Measurements from ENCODE around the gene XRRA1.

Gene XRRA1

GRCh38 chr11:74936976-74937375, 11.9 kb downstream of the XRRA1 start:
- Mint-ChIP-seq H3K9me3 (no peaks in the 10 kb centered on the region), H3K4me1 (ENCODE audit: low read depth) (peaks cover 3% of the 10 kb centered on the region), H3K4me3 (no peak overlapping the region), H3K27me3 (no peaks in the 10 kb centered on the region), H3K36me3 (ENCODE audit: low read depth) (peaks cover 80% of the 10 kb centered on the region), H3K27ac (no peak overlapping the region)
- intact Hi-C loops (cut with micrococcal nuclease): no loop called here

DNA sequence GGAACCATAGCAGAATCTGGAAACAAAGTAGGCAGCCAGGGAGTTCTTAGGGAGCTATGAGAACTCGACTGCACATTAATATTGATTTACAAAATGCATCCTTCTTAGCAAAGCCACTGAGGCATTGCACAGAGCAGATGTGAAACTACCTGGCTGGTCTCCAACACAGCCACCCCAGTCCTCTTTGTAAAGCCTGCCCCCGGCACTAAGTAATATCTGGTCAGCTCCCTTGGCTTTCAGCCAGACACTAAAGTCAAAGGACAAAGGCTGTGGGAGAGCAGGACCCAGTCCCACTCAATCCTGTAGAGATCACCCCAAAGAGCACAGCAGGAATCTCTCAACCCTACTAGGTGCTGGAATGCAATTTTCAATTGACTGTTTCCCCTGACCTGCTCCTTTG, 12.8 kb downstream of the XRRA1 start:
- no peaks in the 10 kb centered on the region for H3K9me3 Mint-ChIP-seq
- H3K27ac Mint-ChIP-seq: no peak overlapping the region
- intact Hi-C loops (cut with micrococcal nuclease): no loop called here
- no peak overlapping the region for H3K4me3 Mint-ChIP-seq
- peaks cover 71% of the 10 kb centered on the region for H3K36me3 Mint-ChIP-seq (ENCODE audit: low read depth)
- no peaks in the 10 kb centered on the region for H3K4me1 Mint-ChIP-seq (ENCODE audit: low read depth)
- H3K27me3 Mint-ChIP-seq: no peaks in the 10 kb centered on the region

- Mint-ChIP-seq H3K9me3 (no peaks in the 10 kb centered on the region), H3K27me3 (no peaks in the 10 kb centered on the region), H3K4me3 (no peak overlapping the region), H3K4me1 (ENCODE audit: low read depth) (no peaks in the 10 kb centered on the region), H3K27ac (no peak overlapping the region), H3K36me3 (ENCODE audit: low read depth) (peaks cover 63% of the 10 kb centered on the region)
- intact Hi-C loops (cut with micrococcal nuclease): no loop called here
Measured at GRCh38 chr11:74935285-74935684, 13.6 kb downstream of the XRRA1 start.

- Mint-ChIP-seq H3K4me1 (ENCODE audit: low read depth) (no peaks in the 10 kb centered on the region), H3K27ac (no peak overlapping the region), H3K27me3 (no peaks in the 10 kb centered on the region), H3K4me3 (no peak overlapping the region), H3K9me3 (no peaks in the 10 kb centered on the region), H3K36me3 (ENCODE audit: low read depth) (peaks cover 48% of the 10 kb centered on the region)
- intact Hi-C loops (cut with micrococcal nuclease): no loop called here
Measured at GRCh38 chr11:74933765-74934164, 15.1 kb downstream of the XRRA1 start.

DNA sequence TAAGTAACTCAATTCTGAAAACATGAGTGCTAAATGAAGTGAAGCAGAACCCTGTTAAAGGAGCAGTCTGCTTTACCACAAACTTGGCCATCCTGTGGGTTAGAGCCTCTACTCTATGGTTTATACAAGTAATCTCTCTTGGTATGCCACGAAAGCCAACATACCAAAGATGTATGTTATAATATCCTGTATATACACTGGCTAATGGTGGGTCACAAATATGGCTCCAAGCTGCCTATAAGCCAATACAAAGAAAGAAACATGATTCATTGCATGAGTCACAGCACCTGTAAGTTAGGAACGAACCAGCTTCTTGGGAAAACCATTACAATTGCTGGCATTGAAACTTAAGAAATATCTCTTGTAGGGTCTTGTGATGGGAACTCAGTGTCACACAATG, 16.1 kb downstream of the XRRA1 start:
- H3K36me3 Mint-ChIP-seq (ENCODE audit: low read depth): peaks cover 39% of the 10 kb centered on the region
- no peaks in the 10 kb centered on the region for H3K9me3 Mint-ChIP-seq
- no peak overlapping the region for H3K27ac Mint-ChIP-seq
- H3K4me1 Mint-ChIP-seq (ENCODE audit: low read depth): no peaks in the 10 kb centered on the region
- intact Hi-C loops (cut with micrococcal nuclease): no loop called here
- H3K27me3 Mint-ChIP-seq: no peaks in the 10 kb centered on the region
- H3K4me3 Mint-ChIP-seq: no peak overlapping the region

GRCh38 chr11:74932169-74932568, 16.7 kb downstream of the XRRA1 start:
- Mint-ChIP-seq H3K4me1 (ENCODE audit: low read depth) (no peaks in the 10 kb centered on the region), H3K27ac (no peak overlapping the region), H3K36me3 (ENCODE audit: low read depth) (peaks cover 38% of the 10 kb centered on the region), H3K27me3 (no peaks in the 10 kb centered on the region), H3K9me3 (no peaks in the 10 kb centered on the region), H3K4me3 (no peak overlapping the region)
- intact Hi-C loops (cut with micrococcal nuclease): no loop called here

- no peak overlapping the region for H3K4me3 Mint-ChIP-seq
- intact Hi-C loops (cut with micrococcal nuclease): loop anchor here (1.0 to 10.0 kb wide), 3 partner anchors 103 to 319 kb away; no protein-coding TSS in a partner anchor
- H3K27ac Mint-ChIP-seq: no peak overlapping the region
- no peaks in the 10 kb centered on the region for H3K9me3 Mint-ChIP-seq
- no peaks in the 10 kb centered on the region for H3K27me3 Mint-ChIP-seq
- H3K36me3 Mint-ChIP-seq (ENCODE audit: low read depth): peaks cover 18% of the 10 kb centered on the region
- no peaks in the 10 kb centered on the region for H3K4me1 Mint-ChIP-seq (ENCODE audit: low read depth)
Measured at GRCh38 chr11:74929431-74930363, 19.2 kb downstream of the XRRA1 start.

DNA sequence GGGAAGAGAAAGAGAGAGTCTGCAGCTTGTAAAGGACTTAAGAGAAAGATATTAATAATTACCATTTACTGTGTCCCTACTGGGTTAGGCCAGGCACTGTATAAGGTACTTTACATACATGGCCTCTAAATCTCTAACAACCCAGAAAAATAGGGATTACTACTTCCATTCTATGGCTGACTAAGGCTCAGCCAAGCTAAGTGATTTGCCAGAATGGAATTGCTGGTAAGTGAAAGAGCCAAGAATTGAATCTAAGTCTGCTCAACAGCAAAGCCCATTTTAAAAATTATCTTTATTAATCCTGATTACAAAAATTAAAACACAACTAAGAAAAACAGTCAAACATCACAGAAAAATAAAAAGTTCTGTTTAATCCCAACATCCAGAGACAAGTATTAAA, 21.4 kb downstream of the XRRA1 start:
- H3K4me3 Mint-ChIP-seq: no peak overlapping the region
- H3K4me1 Mint-ChIP-seq (ENCODE audit: low read depth): no peaks in the 10 kb centered on the region
- H3K36me3 Mint-ChIP-seq (ENCODE audit: low read depth): peaks cover 5% of the 10 kb centered on the region
- H3K9me3 Mint-ChIP-seq: no peaks in the 10 kb centered on the region
- intact Hi-C loops (cut with micrococcal nuclease): loop anchor here (10.0 kb wide), 1 partner anchor 207 kb away; no protein-coding TSS in a partner anchor
- no peaks in the 10 kb centered on the region for H3K27me3 Mint-ChIP-seq
- H3K27ac Mint-ChIP-seq: no peak overlapping the region

- Mint-ChIP-seq H3K9me3 (no peaks in the 10 kb centered on the region), H3K36me3 (ENCODE audit: low read depth) (peaks cover 3% of the 10 kb centered on the region), H3K4me1 (ENCODE audit: low read depth) (no peaks in the 10 kb centered on the region), H3K27me3 (no peaks in the 10 kb centered on the region), H3K4me3 (no peak overlapping the region), H3K27ac (no peak overlapping the region)
- intact Hi-C loops (cut with micrococcal nuclease): loop anchor here (10.0 kb wide), 1 partner anchor 208 kb away; no protein-coding TSS in a partner anchor
Measured at GRCh38 chr11:74926304-74927030, 22.4 kb downstream of the XRRA1 start.

DNA sequence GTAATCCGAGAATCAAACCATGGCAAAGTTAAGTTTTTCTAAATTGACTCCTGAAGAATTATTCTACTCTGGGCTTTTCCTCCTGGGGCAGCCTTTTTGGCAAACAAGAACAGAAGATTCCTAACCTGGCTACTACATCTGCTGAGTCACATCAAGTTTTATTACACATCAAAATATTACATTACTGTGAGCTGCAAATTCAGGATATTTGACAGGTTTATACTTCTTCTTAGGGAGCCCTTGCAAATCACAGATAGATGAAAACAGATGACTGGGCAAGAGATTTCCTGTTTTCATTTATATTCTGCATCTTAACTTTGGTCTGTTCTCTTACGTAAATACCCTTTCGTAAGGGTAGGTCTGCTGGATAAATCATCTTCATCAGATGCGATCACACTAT, 23.6 kb downstream of the XRRA1 start:
- Mint-ChIP-seq H3K9me3 (no peaks in the 10 kb centered on the region), H3K27ac (no peak overlapping the region), H3K36me3 (ENCODE audit: low read depth) (peaks cover 15% of the 10 kb centered on the region), H3K4me1 (ENCODE audit: low read depth) (no peaks in the 10 kb centered on the region), H3K4me3 (no peak overlapping the region), H3K27me3 (no peaks in the 10 kb centered on the region)
- intact Hi-C loops (cut with micrococcal nuclease): loop anchor here (10.0 kb wide), 1 partner anchor 210 kb away; no protein-coding TSS in a partner anchor

DNA sequence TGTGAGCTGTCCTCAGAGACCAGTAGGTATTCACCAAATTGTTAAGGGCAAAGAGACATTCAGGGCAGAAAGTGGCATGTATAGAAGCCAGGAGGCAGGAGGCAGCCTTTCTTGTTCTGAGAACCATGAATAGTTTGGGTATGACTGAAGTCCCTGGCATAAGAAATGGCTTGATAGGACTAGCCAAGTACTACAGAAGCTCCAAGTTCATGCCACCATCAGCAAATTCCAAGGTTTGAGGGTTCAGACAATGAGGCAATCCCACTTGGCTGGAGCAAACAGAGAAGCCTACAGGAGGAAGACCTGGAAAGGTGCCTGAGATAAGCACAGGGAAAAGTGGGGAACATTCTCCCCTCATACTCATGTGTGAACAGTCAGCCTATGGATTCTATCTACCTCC, 25.8 kb downstream of the XRRA1 start:
- no peak overlapping the region for H3K4me3 Mint-ChIP-seq
- intact Hi-C loops (cut with micrococcal nuclease): loop anchor here (10.0 kb wide), 1 partner anchor 212 kb away; no protein-coding TSS in a partner anchor
- no peak overlapping the region for H3K27ac Mint-ChIP-seq
- H3K36me3 Mint-ChIP-seq (ENCODE audit: low read depth): peaks cover 36% of the 10 kb centered on the region
- no peaks in the 10 kb centered on the region for H3K4me1 Mint-ChIP-seq (ENCODE audit: low read depth)
- no peaks in the 10 kb centered on the region for H3K9me3 Mint-ChIP-seq
- no peaks in the 10 kb centered on the region for H3K27me3 Mint-ChIP-seq

DNA sequence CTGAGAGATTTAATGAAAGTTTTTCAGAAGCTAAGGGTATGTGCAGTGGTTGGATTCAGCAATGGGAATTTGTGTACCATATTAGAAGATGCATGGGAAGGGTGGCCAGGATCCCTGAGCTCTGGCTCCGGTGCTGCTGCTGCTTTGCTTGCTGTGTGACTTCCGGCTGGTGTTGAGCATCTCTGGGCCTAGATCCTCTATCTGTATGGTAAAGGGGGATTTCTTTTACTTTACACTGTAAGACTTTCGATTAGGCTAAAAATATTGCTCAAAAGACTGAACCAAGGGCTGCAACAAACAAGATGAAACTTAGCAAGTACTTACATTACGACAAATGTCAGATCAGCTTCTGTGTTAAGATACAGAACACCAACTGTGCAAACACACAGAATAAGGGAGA, 39.1 kb downstream of the XRRA1 start:
- intact Hi-C loops (cut with micrococcal nuclease): no loop called here
- no peaks in the 10 kb centered on the region for H3K9me3 Mint-ChIP-seq
- no peaks in the 10 kb centered on the region for H3K27me3 Mint-ChIP-seq
- no peak overlapping the region for H3K4me3 Mint-ChIP-seq
- H3K4me1 Mint-ChIP-seq (ENCODE audit: low read depth): no peaks in the 10 kb centered on the region
- H3K36me3 Mint-ChIP-seq (ENCODE audit: low read depth): peaks cover 76% of the 10 kb centered on the region
- H3K27ac Mint-ChIP-seq: no peak overlapping the region

DNA sequence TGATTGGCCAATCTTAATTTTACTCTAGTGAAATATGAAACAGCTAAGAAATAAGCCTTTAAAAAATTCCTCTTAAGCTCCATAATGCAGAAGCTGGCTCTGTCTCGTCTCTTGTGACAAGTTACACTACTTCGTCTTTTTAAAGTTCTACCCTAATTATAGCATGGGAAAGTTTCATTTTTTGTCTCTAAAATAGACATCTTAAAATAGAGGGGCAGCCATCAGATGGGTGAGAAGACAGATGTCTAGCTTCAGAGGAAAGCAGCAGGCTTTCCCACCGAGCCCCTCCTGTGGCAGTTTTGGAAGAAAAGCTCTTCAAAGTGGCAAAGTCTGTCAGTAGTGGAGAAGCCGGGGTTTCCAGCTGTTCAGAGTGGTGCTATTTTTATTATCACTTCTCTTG, 39.5 kb downstream of the XRRA1 start:
- intact Hi-C loops (cut with micrococcal nuclease): no loop called here
- H3K27ac Mint-ChIP-seq: no peak overlapping the region
- no peaks in the 10 kb centered on the region for H3K4me1 Mint-ChIP-seq (ENCODE audit: low read depth)
- no peaks in the 10 kb centered on the region for H3K9me3 Mint-ChIP-seq
- no peak overlapping the region for H3K4me3 Mint-ChIP-seq
- peaks cover 76% of the 10 kb centered on the region for H3K36me3 Mint-ChIP-seq (ENCODE audit: low read depth)
- H3K27me3 Mint-ChIP-seq: no peaks in the 10 kb centered on the region

DNA sequence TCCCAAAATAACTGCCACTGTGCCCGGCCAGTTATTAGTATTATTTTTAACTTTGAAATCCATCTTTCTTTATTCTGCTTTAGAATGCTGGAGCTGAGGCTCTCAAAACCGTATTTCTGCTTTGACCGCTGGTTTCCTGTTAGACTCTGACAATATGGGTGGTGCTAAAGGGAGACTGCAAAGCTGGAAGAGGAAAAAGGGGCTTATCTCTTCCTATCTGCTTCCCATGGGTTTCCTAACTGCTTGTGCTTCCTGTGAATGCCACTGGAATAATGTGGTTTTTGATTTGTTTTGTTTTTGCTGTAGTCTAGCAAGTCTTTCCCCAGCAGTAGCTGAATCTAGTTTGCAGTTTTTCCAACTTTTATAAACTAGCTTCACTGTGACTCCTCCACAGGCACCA, 43.6 kb downstream of the XRRA1 start:
- no peaks in the 10 kb centered on the region for H3K27me3 Mint-ChIP-seq
- intact Hi-C loops (cut with micrococcal nuclease): no loop called here
- H3K36me3 Mint-ChIP-seq (ENCODE audit: low read depth): peaks cover 90% of the 10 kb centered on the region
- no peak overlapping the region for H3K27ac Mint-ChIP-seq
- H3K4me1 Mint-ChIP-seq (ENCODE audit: low read depth): no peaks in the 10 kb centered on the region
- H3K4me3 Mint-ChIP-seq: no peak overlapping the region
- H3K9me3 Mint-ChIP-seq: peaks cover 21% of the 10 kb centered on the region
